ENCODE results near the gene IL17RD.

Gene IL17RD

DNA sequence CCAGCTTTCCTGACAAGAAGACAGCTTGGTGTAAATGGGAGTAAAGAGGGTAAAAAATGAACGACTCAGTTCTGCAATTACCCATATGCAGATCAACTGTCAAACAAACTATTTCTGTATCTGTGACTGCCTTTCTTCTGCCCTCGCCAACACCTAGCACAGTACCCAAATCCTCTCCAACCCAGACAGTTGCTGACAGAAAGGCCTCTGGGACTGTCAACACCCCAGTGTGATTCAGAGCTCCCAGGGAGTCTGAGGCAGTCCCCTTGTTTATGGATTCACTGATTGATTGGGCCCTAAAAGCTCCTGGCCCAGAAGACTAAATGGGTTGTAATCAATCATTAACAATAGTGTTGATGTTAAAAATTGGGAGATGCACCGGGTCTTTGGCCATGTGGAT is 20.2 kb downstream of the IL17RD start:
- Histone ChIP-seq H3K4me1 (ENCODE audit: control insufficient read depth, insufficient read depth, low read length) (no peaks in the 10 kb centered on the region), H3K27ac (ENCODE audit: extremely low read depth, low read depth, low read length) (no peak overlapping the region), H3K36me3 (ENCODE audit: control insufficient read depth in 2 of 2, insufficient read depth in 1 of 2, low read length in 2 of 2) (no peaks in the 10 kb centered on the region), H3K4me3 (ENCODE audit: low read depth, low read length) (no peak overlapping the region), H3K9me3 (ENCODE audit: control insufficient read depth, insufficient read depth, low read depth, low read length) (no peaks in the 10 kb centered on the region)
- CTCF ChIA-PET: interaction anchor here (0.8 to 1.8 kb wide), 4 partner anchors 10 to 168 kb away, joined by 3 to 4 read pairs (median 4); no protein-coding TSS in a partner anchor
- POLR2A ChIA-PET: no interaction called here
- TF ChIP-seq KLF1 (tag by site-specific recombination; IDR thresholded peaks at IDR 0.05): no peak
- TF ChIP-seq ZNF157 (tag by site-specific recombination; IDR thresholded peaks at IDR 0.05): no peak
- no peak for TF ChIP-seq ZNF426 (tag by site-specific recombination; IDR thresholded peaks at IDR 0.05)
- no peak for TF ChIP-seq ZNF416 (tag by site-specific recombination; IDR thresholded peaks at IDR 0.05)

- no peak overlapping the region for H3K4me3 ChIP-seq (ENCODE audit: low read depth, low read length)
- no peak overlapping the region for H3K27ac ChIP-seq (ENCODE audit: extremely low read depth, low read depth, low read length)
- H3K9me3 ChIP-seq (ENCODE audit: control insufficient read depth, insufficient read depth, low read depth, low read length): no peaks in the 10 kb centered on the region
- no peaks in the 10 kb centered on the region for H3K4me1 ChIP-seq (ENCODE audit: control insufficient read depth, insufficient read depth, low read length)
- ChIA-PET CTCF (interaction anchor here (1.1 to 1.8 kb wide), 2 partner anchors 10 to 16 kb away, joined by 4 read pairs; no protein-coding TSS in a partner anchor), POLR2A (no interaction called here)
- H3K36me3 ChIP-seq (ENCODE audit: control insufficient read depth in 2 of 2, insufficient read depth in 1 of 2, low read length in 2 of 2): no peaks in the 10 kb centered on the region
- TF ChIP-seq ZFHX2 (tag by site-specific recombination; conservative IDR thresholded peaks at IDR 0.05) (no peak), ZBTB7A (tag by site-specific recombination; IDR thresholded peaks at IDR 0.05; ENCODE audit: low read depth) (no peak), ZNF121 (tag by site-specific recombination; IDR thresholded peaks at IDR 0.05) (no peak), ZNF341 (tag by site-specific recombination; IDR thresholded peaks at IDR 0.05; ENCODE audit: low read depth) (no peak), ZNF404 (tag by site-specific recombination; IDR thresholded peaks at IDR 0.05) (no peak), ZNF112 (tag by site-specific recombination; IDR thresholded peaks at IDR 0.05) (no peak), ZNF580 (tag by site-specific recombination; IDR thresholded peaks at IDR 0.05) (no peak), ZNF114 (tag by site-specific recombination; IDR thresholded peaks at IDR 0.05) (no peak), ZNF169 (tag by site-specific recombination; IDR thresholded peaks at IDR 0.05) (no peak), ZNF433 (tag by site-specific recombination; IDR thresholded peaks at IDR 0.05; ENCODE audit: low read depth) (no peak), ZNF692 (tag by site-specific recombination; IDR thresholded peaks at IDR 0.05) (no peak), ZBTB21 (tag by site-specific recombination; IDR thresholded peaks at IDR 0.05) (no peak), RBAK (tag by site-specific recombination; IDR thresholded peaks at IDR 0.05) (no peak), OVOL3 (tag by site-specific recombination; IDR thresholded peaks at IDR 0.05) (no peak), ZNF223 (tag by site-specific recombination; IDR thresholded peaks at IDR 0.05) (no peak), SCRT1 (tag by site-specific recombination; IDR thresholded peaks at IDR 0.05; ENCODE audit: borderline replicate concordance) (no peak)
- TF ChIP-seq, protein P1, sequence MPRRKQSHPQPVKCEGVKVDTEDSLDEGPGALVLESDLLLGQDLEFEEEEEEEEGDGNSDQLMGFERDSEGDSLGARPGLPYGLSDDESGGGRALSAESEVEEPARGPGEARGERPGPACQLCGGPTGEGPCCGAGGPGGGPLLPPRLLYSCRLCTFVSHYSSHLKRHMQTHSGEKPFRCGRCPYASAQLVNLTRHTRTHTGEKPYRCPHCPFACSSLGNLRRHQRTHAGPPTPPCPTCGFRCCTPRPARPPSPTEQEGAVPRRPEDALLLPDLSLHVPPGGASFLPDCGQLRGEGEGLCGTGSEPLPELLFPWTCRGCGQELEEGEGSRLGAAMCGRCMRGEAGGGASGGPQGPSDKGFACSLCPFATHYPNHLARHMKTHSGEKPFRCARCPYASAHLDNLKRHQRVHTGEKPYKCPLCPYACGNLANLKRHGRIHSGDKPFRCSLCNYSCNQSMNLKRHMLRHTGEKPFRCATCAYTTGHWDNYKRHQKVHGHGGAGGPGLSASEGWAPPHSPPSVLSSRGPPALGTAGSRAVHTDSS (tag by site-specific recombination; IDR thresholded peaks at IDR 0.05): no peak
Measured at GRCh38 chr3:57143886-57144459, 21.2 kb downstream of the IL17RD start.

DNA sequence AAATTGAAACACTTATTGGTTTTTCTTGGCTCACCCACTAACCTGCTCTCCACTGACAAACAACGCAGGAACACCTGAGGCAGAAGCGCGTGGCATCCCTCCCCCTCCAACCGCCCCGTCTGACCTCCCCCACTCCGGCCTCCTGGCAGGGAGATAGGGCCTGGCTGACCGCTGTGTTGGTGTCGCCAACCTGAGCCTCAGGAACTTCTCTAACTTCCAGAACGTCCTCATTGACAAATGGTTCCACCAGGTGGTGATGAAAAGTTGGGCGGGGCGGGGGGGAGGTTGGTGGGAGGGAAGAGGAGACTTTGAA is 22.8 kb downstream of the IL17RD start:
- no peaks in the 10 kb centered on the region for H3K36me3 ChIP-seq (ENCODE audit: control insufficient read depth in 2 of 2, insufficient read depth in 1 of 2, low read length in 2 of 2)
- H3K9me3 ChIP-seq (ENCODE audit: control insufficient read depth, insufficient read depth, low read depth, low read length): no peaks in the 10 kb centered on the region
- H3K4me1 ChIP-seq (ENCODE audit: control insufficient read depth, insufficient read depth, low read length): no peaks in the 10 kb centered on the region
- ChIA-PET CTCF (no interaction called here), POLR2A (no interaction called here)
- H3K4me3 ChIP-seq (ENCODE audit: low read depth, low read length): no peak overlapping the region
- H3K27ac ChIP-seq (ENCODE audit: extremely low read depth, low read depth, low read length): no peak overlapping the region
- TF ChIP-seq PRDM1 (tag by site-specific recombination; IDR thresholded peaks at IDR 0.05) (no peak), TRIM28 (IDR thresholded peaks at IDR 0.05; ENCODE audit: borderline replicate concordance, low read length) (no peak), ZBTB6 (tag by site-specific recombination; IDR thresholded peaks at IDR 0.05) (no peak), SALL2 (tag by site-specific recombination; IDR thresholded peaks at IDR 0.05; ENCODE audit: borderline replicate concordance) (no peak), WT1 (tag by site-specific recombination; IDR thresholded peaks at IDR 0.05) (no peak), ZSCAN16 (tag by site-specific recombination; IDR thresholded peaks at IDR 0.05) (no peak), INSM2 (tag by site-specific recombination; IDR thresholded peaks at IDR 0.05) (no peak), ZNF274 (IDR thresholded peaks at IDR 0.05; ENCODE audit: low read length) (no peak), ZNF274 (tag by site-specific recombination; IDR thresholded peaks at IDR 0.05; ENCODE audit: borderline replicate concordance) (no peak)
